ENCODE results near the gene TUSC2.
A peak's percentile ranks its signal among the peaks of the same experiment; 100 is the strongest.

TUSC2 gene

DNA sequence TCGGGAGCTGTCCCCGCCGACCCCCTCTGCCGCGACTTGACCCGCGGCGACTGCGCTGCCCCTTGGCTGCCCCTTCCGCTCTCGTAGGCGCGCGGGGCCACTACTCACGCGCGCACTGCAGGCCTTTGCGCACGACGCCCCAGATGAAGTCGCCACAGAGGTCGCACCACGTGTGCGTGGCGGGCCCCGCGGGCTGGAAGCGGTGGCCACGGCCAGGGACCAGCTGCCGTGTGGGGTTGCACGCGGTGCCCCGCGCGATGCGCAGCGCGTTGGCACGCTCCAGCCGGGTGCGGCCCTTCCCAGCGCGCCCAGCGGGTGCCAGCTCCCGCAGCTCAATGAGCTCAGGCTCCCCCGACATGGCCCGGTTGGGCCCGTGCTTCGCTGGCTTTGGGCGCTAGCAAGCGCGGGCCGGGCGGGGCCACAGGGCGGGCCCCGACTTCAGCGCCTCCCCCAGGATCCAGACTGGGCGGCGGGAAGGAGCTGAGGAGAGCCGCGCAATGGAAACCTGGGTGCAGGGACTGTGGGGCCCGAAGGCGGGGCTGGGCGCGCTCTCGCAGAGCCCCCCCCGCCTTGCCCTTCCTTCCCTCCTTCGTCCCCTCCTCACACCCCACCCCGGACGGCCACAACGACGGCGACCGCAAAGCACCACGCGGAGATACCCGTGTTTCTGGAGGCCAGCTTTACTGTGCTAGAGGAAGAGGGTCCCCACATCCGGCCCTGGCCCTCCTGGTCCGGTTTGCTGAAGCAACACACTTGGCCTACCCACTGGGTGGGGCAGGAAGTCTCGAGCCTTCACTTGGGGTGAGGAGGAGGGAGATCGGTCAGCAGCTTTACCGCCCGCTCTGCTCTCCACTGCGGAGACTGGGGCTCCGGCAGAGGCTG is 12.7 kb upstream of the TUSC2 start, which contains the start of gene RASSF1:
TSS of gene RASSF1 (minus strand) at position 389 of the 882 bp plus-strand sequence. CDS start at position 358, 31 bp downstream.
- FAIRE-seq (no peak), DNase-seq (ENCODE audit: insufficient read length, low spot score) (no peak)
- TF ChIP-seq, protein P1, sequence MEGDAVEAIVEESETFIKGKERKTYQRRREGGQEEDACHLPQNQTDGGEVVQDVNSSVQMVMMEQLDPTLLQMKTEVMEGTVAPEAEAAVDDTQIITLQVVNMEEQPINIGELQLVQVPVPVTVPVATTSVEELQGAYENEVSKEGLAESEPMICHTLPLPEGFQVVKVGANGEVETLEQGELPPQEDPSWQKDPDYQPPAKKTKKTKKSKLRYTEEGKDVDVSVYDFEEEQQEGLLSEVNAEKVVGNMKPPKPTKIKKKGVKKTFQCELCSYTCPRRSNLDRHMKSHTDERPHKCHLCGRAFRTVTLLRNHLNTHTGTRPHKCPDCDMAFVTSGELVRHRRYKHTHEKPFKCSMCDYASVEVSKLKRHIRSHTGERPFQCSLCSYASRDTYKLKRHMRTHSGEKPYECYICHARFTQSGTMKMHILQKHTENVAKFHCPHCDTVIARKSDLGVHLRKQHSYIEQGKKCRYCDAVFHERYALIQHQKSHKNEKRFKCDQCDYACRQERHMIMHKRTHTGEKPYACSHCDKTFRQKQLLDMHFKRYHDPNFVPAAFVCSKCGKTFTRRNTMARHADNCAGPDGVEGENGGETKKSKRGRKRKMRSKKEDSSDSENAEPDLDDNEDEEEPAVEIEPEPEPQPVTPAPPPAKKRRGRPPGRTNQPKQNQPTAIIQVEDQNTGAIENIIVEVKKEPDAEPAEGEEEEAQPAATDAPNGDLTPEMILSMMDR (IDR thresholded peaks at IDR 0.05; ENCODE audit: insufficient read depth, missing control alignments) = no peak

DNA sequence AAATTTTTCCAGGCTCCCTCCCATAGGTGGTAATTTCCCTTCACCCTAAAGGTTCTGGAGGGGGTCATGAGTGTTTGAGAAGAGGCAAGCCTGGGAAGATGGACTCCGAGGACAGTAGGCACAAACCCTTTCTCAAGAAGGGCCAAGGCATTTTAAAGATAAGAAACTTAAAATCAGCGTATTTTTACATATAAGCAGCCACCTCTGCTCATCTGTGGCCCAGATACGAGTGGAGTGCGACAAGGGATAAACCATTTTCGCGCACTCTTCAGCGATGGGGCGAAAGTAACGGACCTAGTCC is 12.1 kb upstream of the TUSC2 start:
- FAIRE-seq = no peak
- DNase-seq (ENCODE audit: insufficient read length, low spot score) = no peak

DNA sequence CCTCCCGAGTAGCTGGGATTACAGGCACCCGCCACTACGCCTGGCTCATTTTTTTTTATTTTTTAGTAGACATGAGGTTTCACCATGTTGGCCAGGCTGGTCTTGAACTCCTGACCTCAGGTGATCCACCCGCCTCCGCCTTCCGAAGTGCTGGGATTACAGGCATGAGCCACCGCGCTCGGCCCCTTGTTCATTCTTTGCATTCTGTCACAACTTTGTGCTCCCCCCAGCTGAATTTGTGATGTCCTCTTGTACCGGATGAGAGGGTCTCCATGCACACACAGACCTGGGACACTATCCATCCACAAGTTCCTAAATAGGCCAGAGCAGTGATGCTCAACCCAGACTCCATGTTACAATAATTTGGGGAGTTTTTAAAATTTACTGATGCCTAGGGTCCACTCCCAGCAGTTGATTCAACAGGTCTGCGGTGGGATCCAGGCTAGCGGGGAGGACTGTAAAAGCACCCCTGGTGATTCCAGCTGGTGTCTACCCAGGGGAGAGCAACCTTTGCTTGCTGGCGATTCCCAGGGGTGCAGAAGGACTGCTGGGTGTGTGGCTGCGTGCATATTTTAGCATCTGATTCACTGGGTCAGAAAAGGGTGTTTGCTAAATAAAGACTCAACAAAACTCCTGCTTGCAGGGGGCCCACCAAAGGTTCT is 11.6 kb upstream of the TUSC2 start:
- no peak for FAIRE-seq
- TF ChIP-seq, protein P1 (IDR thresholded peaks at IDR 0.05; ENCODE audit: insufficient read depth, missing control alignments) = no peak
- no peak for DNase-seq (ENCODE audit: insufficient read length, low spot score)

More for the DNA sequence above, 12.1 kb upstream of the TUSC2 start:
- TF ChIP-seq, protein P1 (IDR thresholded peaks at IDR 0.05; ENCODE audit: insufficient read depth, missing control alignments) = no peak

DNA sequence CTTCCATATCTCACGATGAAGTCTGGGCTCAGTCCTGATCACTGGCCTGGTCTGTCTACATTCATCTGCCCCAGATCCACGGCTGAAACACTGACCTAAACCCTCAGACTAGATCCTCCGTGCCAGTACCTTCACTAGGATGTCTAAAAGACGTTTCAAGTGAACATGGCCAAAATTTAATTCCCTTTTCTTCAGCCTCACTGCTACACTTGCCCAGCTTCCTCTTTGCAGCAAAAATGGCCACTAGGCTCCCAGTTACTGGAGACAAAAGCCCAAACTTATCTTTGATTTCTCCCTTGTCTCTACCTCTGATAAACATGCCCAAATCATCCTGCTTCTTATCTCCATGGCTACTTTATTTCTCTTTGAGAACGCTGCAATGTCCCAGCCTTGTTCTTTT is 10.9 kb upstream of the TUSC2 start:
- FAIRE-seq = no peak
- TF ChIP-seq, protein P1 (IDR thresholded peaks at IDR 0.05; ENCODE audit: insufficient read depth, missing control alignments) = no peak
- DNase-seq (ENCODE audit: insufficient read length, low spot score) = no peak

DNA sequence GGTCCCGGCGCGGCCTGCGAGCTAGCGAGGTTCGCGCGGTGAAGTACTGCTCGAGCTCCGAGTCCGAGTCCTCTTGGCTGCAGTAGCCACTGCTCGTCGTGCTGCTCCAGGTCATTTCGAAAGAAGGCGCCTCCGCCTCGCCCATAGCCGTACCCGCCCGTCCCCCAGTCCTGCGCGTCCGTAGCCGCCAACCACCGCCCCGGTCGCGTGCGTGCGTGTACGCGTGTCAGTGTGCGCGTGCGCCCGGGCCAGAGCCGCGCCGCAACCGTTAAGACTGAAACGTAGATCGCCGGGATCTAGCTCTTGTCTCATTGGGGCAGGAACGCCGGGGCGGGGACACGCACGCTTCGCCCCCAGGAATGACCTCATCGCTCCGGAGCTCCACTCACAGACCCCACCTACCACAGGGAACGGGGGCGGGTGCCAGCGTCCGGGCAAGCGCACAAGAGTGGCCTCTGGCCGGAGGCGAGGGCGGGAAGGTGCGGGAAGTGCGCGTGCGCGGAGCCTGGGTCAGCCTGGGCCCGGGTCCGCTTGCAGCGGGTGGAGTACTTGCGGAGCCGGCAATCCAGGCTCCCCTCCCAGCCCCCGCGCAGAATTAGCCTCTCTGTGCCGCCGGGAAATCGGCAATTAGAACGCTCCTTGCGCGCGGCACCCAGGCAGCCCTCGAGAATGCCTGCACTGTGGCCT is 9.3 kb upstream of the TUSC2 start:
- DNase-seq (ENCODE audit: insufficient read length, low spot score) (peak; percentile 100), FAIRE-seq (no peak)
- TF ChIP-seq, protein P1 (IDR thresholded peaks at IDR 0.05; ENCODE audit: insufficient read depth, missing control alignments) = no peak

DNA sequence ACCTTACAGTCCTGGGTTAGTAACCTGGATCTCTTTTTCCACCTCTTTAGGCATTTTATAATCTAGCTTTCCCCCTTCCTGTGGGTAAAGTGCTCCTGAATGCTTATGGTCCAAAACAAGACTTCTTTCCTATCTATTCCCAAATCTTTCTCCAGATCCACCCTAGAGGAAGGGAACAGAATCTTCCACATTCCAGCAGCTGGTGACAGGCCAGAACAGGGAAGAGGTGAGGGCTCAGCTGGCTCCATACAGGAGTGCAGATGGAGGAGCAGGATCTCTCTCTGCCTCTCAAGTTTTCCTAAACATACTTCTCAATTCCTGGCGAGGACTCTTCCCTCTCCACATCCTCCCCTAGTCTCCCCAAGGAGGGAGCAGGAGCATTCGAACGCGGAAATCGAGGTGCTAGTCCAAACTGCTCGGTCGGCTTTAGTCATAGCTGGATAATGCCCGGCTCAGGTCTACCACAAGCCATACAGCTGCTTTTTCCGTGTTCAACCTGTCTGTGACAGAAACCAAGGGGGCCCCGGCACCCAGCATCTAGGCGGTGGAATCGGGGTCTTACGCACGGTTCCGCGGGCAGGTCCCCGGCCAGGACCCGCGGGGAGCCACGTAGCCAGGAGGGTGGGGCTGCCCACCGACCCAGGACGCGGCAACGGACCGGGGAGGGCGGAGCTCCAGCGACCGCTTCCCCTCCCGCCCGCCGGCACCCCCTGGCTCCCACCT is 8.6 kb upstream of the TUSC2 start:
- TF ChIP-seq, protein P1 (IDR thresholded peaks at IDR 0.05; ENCODE audit: insufficient read depth, missing control alignments) = no peak
- FAIRE-seq = no peak
- DNase-seq (ENCODE audit: insufficient read length, low spot score) = no peak
